ENCODE data around the gene TSPAN17.

TSPAN17 gene

DNA sequence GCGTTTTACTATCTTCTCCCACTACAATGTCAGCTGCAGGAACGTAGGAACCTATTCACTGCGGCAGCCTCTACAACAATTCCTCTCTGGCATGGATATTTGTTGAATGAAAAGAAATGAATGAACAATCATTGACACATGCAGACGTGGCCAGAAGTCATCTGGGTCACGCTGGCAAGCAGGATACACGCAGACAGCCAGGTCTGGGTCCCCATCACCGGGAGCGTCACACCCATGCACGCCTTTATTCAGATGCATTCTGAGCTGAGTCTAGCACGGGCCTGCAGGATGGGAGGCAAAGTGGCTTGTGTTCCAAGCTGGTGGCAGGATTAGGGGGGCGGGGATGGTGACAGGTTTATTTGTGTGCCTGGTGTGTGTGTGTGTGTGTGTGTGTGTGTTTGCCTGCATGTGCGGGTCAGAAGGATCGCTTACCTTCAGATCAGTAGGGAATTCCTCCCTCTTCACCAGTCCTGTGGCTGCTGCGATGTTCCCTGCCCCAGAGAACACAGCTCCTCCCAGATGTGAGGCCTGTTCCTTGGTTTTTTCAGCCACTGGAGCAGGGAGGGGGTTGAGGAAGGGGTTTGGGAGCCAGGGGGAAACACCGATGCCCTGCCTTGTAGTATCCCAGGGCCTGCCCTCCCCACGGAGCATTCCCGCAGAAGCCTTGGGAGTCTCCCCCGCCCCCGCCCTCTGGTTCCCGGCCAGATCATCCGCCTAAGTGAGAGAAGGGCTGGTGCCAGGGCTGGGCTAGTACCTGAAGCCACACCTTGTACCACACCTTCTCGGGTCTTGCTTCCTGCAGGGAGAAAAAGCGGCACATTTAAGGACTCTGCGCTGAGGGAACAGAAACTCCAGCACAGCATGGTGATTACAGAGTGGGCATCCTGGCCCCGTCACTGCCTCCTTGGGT lies 21.1 kb upstream of the TSPAN17 start:
- Mint-ChIP-seq H3K4me1 (peaks cover 5% of the 10 kb centered on the region), H3K27ac (ENCODE audit: low read depth) (no peak overlapping the region), H3K27me3 (peaks cover 69% of the 10 kb centered on the region), H3K4me3 (no peak overlapping the region), H3K36me3 (ENCODE audit: insufficient read depth) (no peaks in the 10 kb centered on the region), H3K9me3 (no peaks in the 10 kb centered on the region)
- ATAC-seq (replicated peaks; ENCODE audit: extremely low read depth, poor library complexity, severe bottlenecking) = no peak
- DNase-seq (ENCODE audit: low spot score in 2 of 2) = no peak

DNA sequence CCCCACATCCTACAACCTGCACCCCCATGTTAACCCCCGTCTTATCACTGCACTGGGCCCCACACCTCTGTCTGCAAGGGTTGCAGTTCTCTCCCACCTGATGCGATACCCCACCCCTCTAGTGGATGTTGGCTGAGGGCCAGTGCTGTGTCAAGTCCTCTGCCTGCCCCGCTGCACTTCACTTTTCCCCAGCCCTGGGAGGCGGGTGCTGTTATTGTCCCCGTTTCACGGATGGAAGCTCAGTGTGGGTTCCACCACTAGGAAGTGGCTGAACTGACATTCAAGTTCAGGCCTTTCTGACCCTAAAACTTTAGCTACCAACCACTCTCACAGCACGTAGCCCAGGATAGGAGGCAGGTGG lies 20.4 kb upstream of the TSPAN17 start:
- Mint-ChIP-seq H3K9me3 (no peaks in the 10 kb centered on the region), H3K4me3 (no peak overlapping the region), H3K36me3 (ENCODE audit: insufficient read depth) (no peaks in the 10 kb centered on the region), H3K4me1 (peaks cover 5% of the 10 kb centered on the region), H3K27me3 (peaks cover 69% of the 10 kb centered on the region), H3K27ac (ENCODE audit: low read depth) (no peak overlapping the region)
- DNase-seq (ENCODE audit: low spot score in 2 of 2) = no peak
- no peak for ATAC-seq (replicated peaks; ENCODE audit: extremely low read depth, poor library complexity, severe bottlenecking)

DNA sequence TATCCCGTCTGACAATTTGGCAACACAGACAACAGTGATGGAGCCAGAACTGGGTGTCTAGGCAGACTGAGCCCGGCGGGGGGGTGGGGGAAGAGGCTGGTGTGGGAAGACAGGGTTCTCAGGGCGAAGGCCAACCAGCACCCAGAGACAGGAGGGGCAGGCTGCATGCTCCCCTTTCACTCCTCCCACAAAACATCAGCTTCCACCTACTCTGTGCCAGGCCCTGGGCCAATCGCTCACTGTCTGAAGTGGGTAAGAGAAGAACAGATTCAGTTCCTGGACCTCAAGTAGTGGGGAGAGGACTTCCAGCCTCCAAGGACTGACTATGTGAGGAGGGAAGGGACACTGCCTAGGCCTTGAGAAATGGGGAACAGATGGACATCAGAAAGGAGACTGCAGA lies 19.7 kb upstream of the TSPAN17 start:
- no peak for DNase-seq (ENCODE audit: low spot score in 2 of 2)
- Mint-ChIP-seq H3K27ac (ENCODE audit: low read depth) (no peak overlapping the region), H3K4me1 (peaks cover 5% of the 10 kb centered on the region), H3K36me3 (ENCODE audit: insufficient read depth) (no peaks in the 10 kb centered on the region), H3K27me3 (peaks cover 62% of the 10 kb centered on the region), H3K9me3 (no peaks in the 10 kb centered on the region), H3K4me3 (no peak overlapping the region)
- ATAC-seq (replicated peaks; ENCODE audit: extremely low read depth, poor library complexity, severe bottlenecking) = no peak

DNA sequence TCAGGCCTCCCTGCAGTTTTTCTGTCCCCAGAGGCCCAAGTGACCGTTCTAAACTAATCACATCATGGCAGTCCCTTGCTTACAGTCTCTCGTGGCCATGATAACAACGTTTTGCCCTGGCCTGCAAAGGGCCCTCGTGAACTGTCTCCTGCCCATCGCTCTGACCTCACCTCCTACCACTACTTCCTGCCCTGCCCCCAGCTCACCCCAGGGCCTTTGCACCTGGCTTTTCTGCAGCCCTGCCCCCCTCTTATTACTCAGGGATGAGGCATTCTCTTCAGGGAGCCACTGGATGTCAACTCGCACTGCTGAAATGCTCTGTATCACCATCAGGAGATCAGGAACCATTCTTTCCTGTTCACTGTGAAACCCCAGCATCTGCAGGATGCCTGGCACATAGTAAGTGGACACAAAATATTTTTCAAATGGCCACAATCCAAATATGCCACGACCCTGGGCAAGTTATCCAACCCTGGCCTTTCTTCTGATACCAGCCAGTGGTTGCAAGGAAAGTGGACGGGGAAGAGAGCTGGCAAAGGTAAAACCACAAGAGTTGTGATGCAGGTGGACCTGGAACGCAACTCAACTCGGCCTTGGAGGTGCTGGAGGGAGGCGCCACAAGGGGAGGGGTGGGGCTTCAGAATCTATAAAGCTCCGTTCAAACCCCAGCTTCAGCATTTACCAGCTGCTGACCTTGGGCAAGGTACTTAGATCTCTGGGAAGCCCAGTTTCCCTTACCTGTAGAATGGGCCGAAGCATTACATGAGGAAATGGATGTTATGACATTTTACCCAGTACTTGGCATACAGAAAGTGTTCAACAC lies 18.7 kb upstream of the TSPAN17 start:
- Mint-ChIP-seq H3K4me1 (peaks cover 6% of the 10 kb centered on the region), H3K27me3 (peaks cover 69% of the 10 kb centered on the region), H3K36me3 (ENCODE audit: insufficient read depth) (no peaks in the 10 kb centered on the region), H3K9me3 (no peaks in the 10 kb centered on the region), H3K27ac (ENCODE audit: low read depth) (no peak overlapping the region), H3K4me3 (no peak overlapping the region)
- DNase-seq (ENCODE audit: low spot score in 2 of 2) (no peak), ATAC-seq (replicated peaks; ENCODE audit: extremely low read depth, poor library complexity, severe bottlenecking) (no peak)

DNA sequence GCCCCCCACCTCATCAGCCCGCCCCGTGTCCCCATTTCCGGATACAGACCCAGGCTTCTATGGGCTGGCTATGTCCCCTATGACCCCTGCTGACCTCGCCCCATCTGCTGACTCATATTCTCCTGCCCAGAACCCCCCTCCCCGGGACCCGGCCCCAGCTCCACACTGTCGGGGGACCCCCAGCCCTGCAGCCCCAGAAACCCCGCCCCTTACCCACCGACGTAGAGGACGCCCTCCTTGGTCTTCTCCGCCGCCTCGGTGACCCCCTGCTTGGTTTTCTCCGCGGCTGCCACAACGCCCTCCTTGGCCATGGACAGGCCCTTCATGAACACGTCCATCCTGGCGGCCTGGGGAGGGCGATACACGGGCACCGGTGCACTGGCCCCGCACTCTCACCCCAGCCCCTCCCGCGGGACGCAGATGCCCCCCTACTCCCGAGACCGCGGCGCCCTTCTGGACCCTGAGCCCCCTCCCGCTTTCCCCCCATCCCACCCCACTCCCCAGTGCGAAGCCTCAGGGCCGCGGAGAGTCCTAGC lies 17.9 kb upstream of the TSPAN17 start:
- Mint-ChIP-seq H3K36me3 (ENCODE audit: insufficient read depth) (no peaks in the 10 kb centered on the region), H3K4me1 (peaks cover 10% of the 10 kb centered on the region), H3K4me3 (no peak overlapping the region), H3K27me3 (peaks cover 70% of the 10 kb centered on the region), H3K9me3 (no peaks in the 10 kb centered on the region), H3K27ac (ENCODE audit: low read depth) (no peak overlapping the region)
- DNase-seq (ENCODE audit: low spot score in 2 of 2) (no peak), ATAC-seq (replicated peaks; ENCODE audit: extremely low read depth, poor library complexity, severe bottlenecking) (no peak)

DNA sequence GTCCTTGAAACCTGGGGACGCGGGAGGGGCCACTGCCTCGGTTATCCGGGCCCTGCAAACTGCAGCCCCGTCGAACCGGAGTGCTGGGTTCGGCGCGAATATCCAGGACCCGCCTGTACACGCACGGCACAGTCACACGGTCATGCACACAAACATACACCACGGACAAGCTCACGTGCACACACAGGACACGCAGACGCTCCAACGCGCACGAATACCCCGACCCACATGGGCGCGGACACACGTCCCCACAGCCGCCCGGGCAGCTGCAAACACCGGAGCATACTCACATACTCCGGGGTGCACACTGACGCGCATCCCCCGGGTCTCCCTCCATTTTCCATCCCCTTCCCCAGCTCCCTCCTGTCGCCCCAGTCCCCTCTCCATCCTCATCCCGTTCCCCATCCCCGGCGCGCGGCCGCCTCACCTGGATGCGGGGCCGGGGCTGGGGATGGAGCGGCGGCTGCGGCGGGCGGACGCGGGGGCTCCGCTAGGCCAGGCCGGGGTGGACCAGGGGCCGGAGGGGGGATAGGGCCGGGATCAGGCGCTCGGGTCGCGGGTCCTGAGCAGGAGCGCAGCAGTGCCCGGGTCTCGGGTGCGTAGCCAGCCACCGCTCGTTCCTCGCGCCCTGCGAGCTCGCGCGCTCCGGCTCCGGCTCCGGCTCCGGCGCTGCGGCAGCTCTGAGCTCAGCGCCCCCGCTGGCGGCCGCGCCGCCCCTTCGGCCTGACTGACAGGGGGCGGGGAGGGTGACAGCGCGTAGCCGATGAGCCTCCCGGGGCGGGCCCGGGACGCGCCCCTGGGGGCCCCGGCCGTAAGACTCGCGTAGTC lies 17.2 kb upstream of the TSPAN17 start, which contains the start of the genes EIF4E1B and SNCB:
Gene EIF4E1B (plus strand): TSS at position 823 of the 828 bp plus-strand sequence. CDS start 12,113 bp downstream, outside the sequence.
Gene SNCB (minus strand): TSS at position 682 of the 828 bp plus-strand sequence. CDS start 880 bp downstream, outside the sequence.
- Mint-ChIP-seq H3K4me1 (peaks cover 10% of the 10 kb centered on the region), H3K27me3 (peaks cover 74% of the 10 kb centered on the region), H3K4me3 (peak within 1 kb of the TSS; percentile 21), H3K9me3 (no peaks in the 10 kb centered on the region), H3K27ac (ENCODE audit: low read depth) (no peak within 1 kb of the TSS), H3K36me3 (ENCODE audit: insufficient read depth) (no peaks in the 10 kb centered on the region)
- peak; percentile 79 for ATAC-seq (replicated peaks; ENCODE audit: extremely low read depth, poor library complexity, severe bottlenecking)
- no peak for DNase-seq (ENCODE audit: low spot score in 2 of 2)

DNA sequence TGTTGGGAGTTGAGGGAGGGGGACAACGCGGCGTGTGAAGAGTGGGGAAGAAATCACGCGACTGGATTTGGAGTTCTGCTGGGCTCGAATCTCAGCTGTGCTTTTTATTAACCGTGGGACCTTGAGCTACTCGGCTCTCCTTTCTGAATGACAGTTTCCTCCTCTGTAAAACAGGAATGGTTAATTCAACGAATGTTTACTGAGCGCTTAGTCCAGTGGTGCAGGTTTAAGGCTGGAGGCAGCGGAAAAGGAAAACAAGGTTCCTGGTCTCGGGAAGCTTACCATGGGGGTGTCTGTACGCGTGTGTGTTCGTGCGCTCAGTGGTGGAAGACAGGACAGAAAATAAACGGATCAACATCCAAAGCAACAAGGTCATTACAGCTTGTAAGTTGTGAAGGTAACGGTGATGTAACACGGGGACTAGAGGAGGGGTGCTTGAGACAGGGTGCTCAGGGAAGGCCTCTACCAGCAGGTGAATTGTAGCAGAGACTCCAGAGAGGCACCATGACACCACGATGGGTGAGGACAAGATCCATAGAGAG lies 16.5 kb upstream of the TSPAN17 start:
- no peak overlapping the region for H3K27ac Mint-ChIP-seq (ENCODE audit: low read depth)
- H3K9me3 Mint-ChIP-seq = no peaks in the 10 kb centered on the region
- peaks cover 74% of the 10 kb centered on the region for H3K27me3 Mint-ChIP-seq
- DNase-seq (ENCODE audit: low spot score in 2 of 2) (no peak), ATAC-seq (replicated peaks; ENCODE audit: extremely low read depth, poor library complexity, severe bottlenecking) (no peak)
- peak overlapping the region; percentile 21 for H3K4me3 Mint-ChIP-seq
- no peaks in the 10 kb centered on the region for H3K36me3 Mint-ChIP-seq (ENCODE audit: insufficient read depth)
- H3K4me1 Mint-ChIP-seq = peaks cover 10% of the 10 kb centered on the region

DNA sequence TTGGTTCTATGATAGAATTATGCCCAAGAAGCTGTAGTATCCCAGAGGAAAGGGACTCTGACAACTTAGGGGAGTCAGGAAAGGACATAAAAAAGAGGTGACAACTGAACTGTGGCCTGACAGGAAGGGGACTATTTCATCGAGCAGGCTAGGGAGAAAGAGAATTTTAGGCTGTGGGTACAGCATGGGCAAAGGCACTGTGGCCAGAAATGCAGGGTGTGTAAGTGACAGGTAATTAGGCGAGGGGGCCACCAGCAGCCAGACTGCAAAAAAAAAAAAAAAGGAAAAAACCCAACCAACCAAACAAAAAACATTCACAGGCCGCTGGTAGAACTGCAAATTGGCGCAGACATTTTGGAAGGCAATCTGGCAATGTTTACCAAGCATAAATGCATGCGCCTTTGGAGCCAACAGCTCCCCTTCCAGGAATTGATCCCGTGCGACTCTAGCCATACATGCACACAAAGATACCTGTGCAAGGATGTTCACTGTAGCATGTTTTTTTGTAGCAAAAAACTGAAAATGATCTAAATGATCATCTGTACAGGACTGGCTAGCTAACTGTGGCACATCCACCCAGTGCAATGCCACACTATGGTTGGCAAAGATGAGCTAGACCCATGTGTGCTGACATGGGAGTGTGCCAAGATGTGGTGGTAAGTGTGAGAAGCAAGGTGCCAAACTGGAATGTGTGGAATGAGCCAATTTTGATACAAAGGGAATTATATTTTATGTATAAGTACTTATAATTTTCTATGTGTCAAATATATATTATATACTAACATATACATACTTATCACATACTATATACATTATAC lies 15.7 kb upstream of the TSPAN17 start:
- H3K36me3 Mint-ChIP-seq (ENCODE audit: insufficient read depth) = no peaks in the 10 kb centered on the region
- DNase-seq (ENCODE audit: low spot score in 2 of 2) = no peak
- no peak overlapping the region for H3K27ac Mint-ChIP-seq (ENCODE audit: low read depth)
- H3K9me3 Mint-ChIP-seq = no peaks in the 10 kb centered on the region
- no peak for ATAC-seq (replicated peaks; ENCODE audit: extremely low read depth, poor library complexity, severe bottlenecking)
- H3K27me3 Mint-ChIP-seq = peaks cover 72% of the 10 kb centered on the region
- peaks cover 10% of the 10 kb centered on the region for H3K4me1 Mint-ChIP-seq
- no peak overlapping the region for H3K4me3 Mint-ChIP-seq

DNA sequence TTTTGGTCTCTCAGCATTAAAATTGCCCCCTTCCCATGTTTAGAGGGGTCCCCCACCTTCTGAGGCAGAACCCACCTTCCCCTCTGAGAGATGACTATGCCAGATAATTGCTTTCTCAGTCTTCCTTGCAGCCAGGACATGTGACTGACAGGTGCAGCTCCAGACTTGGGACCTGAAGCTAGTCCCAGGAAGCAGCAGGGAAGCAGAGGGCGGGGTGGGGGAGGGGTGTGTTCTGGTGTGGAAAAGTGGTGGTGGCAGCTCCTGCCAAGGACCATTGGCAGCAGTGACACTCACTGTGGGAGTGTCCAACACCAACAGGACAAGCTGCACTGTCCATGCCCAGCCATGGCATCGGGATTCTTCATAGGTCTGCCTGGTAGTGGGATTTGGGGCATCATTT lies 14.5 kb upstream of the TSPAN17 start:
- Mint-ChIP-seq H3K9me3 (no peaks in the 10 kb centered on the region), H3K36me3 (ENCODE audit: insufficient read depth) (no peaks in the 10 kb centered on the region), H3K27me3 (peaks cover 68% of the 10 kb centered on the region), H3K27ac (ENCODE audit: low read depth) (no peak overlapping the region), H3K4me3 (no peak overlapping the region), H3K4me1 (peaks cover 10% of the 10 kb centered on the region)
- ATAC-seq (replicated peaks; ENCODE audit: extremely low read depth, poor library complexity, severe bottlenecking) (no peak), DNase-seq (ENCODE audit: low spot score in 2 of 2) (no peak)

DNA sequence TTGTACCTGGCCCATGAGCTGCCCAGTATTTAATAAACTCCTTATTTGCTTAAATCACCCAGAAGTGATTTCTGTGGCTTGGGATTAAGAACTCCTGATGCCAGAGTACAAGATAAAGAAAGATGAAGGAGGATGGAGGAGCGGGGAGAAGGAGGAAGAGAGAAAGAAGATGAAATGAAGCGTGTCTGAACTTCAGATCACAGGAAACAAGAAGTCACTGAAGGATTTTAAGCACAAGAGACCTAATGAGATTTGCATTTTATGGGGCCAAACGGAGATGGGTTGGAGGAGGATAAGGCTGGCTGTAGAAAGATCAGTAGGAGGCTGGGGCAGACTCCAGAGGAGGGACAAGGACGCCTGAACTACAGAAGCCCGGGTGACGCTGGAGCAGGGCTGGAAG lies 13.7 kb upstream of the TSPAN17 start:
- Mint-ChIP-seq H3K36me3 (ENCODE audit: insufficient read depth) (no peaks in the 10 kb centered on the region), H3K4me3 (no peak overlapping the region), H3K27me3 (peaks cover 60% of the 10 kb centered on the region), H3K27ac (ENCODE audit: low read depth) (no peak overlapping the region), H3K4me1 (peaks cover 10% of the 10 kb centered on the region), H3K9me3 (no peaks in the 10 kb centered on the region)
- DNase-seq (ENCODE audit: low spot score in 2 of 2) = no peak
- no peak for ATAC-seq (replicated peaks; ENCODE audit: extremely low read depth, poor library complexity, severe bottlenecking)

DNA sequence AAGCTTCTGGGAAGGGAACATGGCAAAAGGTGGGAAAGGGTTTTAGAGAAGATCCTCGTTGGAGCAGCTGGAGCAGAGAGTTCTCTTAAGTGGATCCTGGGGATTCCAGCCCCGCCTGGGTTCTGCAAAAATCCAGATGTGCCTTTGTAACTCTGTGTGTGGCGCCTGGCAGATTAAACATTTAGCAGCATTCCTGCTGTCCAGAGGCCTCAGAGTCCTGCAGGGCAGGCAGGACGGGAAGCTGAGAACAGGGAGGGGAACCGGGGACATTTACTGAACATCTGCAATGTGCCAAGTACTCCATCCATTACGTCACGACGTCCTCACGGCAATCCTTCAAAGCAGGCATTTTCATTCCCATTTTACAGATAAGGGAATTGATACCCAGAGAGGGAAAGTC lies 10.9 kb upstream of the TSPAN17 start:
- Mint-ChIP-seq H3K27ac (ENCODE audit: low read depth) (no peak overlapping the region), H3K27me3 (peaks cover 45% of the 10 kb centered on the region), H3K4me3 (no peak overlapping the region), H3K4me1 (peaks cover 6% of the 10 kb centered on the region), H3K36me3 (ENCODE audit: insufficient read depth) (peaks cover 2% of the 10 kb centered on the region), H3K9me3 (no peaks in the 10 kb centered on the region)
- no peak for DNase-seq (ENCODE audit: low spot score in 2 of 2)
- no peak for ATAC-seq (replicated peaks; ENCODE audit: extremely low read depth, poor library complexity, severe bottlenecking)
